Activated CD8-positive, alpha-beta memory T cell treated with anti-CD3 and anti-CD28 coated beads, Interleukin-2, amount 50 U/mL, for 1 hour (primary cell): ENCODE data around the gene FAM167B.

Experiments used
- DNase-seq: peaks from one replicate; pipeline ENCODE4 v3.0.0-alpha.2; 2020; ENCODE audit errors: extremely low read depth

The FAM167B gene

GRCh38 chr1:32246888-32247273 lies at the start of gene FAM167B:
TSS of gene FAM167B (plus strand) at chr1:32247222. CDS start at chr1:32247422, 200 bp downstream.
- no peak for DNase-seq

- DNase-seq, result no peak
Observed at GRCh38 chr1:32197837-32198236, 49.2 kb upstream of the FAM167B start.

- no peak for DNase-seq
Observed at GRCh38 chr1:32198237-32199042, 48.6 kb upstream of the FAM167B start.

GRCh38 chr1:32199043-32199716 lies 47.8 kb upstream of the FAM167B start:
- no peak for DNase-seq

GRCh38 chr1:32199717-32200072 lies 47.3 kb upstream of the FAM167B start:
- DNase-seq, result no peak

GRCh38 chr1:32200226-32201010 lies 46.6 kb upstream of the FAM167B start, which contains the start of gene CCDC28B:
TSS of gene CCDC28B (plus strand) at chr1:32200595. CDS start at chr1:32201936, 1,341 bp downstream.
- no peak for DNase-seq

- peak; percentile 54 for DNase-seq
Observed at GRCh38 chr1:32201011-32201855, 45.8 kb upstream of the FAM167B start.

- DNase-seq, result no peak
Observed at GRCh38 chr1:32204943-32205361, 42.1 kb upstream of the FAM167B start.

- DNase-seq, result peak; percentile 68
Observed at GRCh38 chr1:32205401-32206370, 41.3 kb upstream of the FAM167B start, which contains the start of gene IQCC. TSS of gene IQCC (plus strand) at chr1:32205671. CDS start at chr1:32205682, 11 bp downstream.

- no peak for DNase-seq
Observed at GRCh38 chr1:32208469-32208868, 38.6 kb upstream of the FAM167B start.

GRCh38 chr1:32208891-32209328 lies 38.1 kb upstream of the FAM167B start, which contains the start of gene DCDC2B:
TSS of gene DCDC2B (plus strand) at chr1:32209089. CDS start at chr1:32209094, 5 bp downstream.
- DNase-seq, result no peak

GRCh38 chr1:32215629-32216480 lies 31.2 kb upstream of the FAM167B start:
- no peak for DNase-seq

- DNase-seq, result no peak
Observed at GRCh38 chr1:32216566-32216965, 30.5 kb upstream of the FAM167B start.

- no peak for DNase-seq
Observed at GRCh38 chr1:32219022-32219421, 28.0 kb upstream of the FAM167B start.

- DNase-seq, result no peak
Observed at GRCh38 chr1:32220746-32221580, 26.1 kb upstream of the FAM167B start.

GRCh38 chr1:32221581-32221979 lies 25.4 kb upstream of the FAM167B start:
- no peak for DNase-seq

GRCh38 chr1:32221980-32222755 lies 24.9 kb upstream of the FAM167B start, which contains the start of the genes EIF3I and TMEM234:
TSS of gene EIF3I (plus strand) at chr1:32222407. CDS start at chr1:32222442, 35 bp downstream.
TSS of gene TMEM234 (minus strand) at chr1:32222353. CDS start at chr1:32222322, 31 bp downstream.
- DNase-seq, result peak; percentile 84
